ENCODE results near the gene C6orf141.

The C6orf141 gene

GRCh38 chr6:49540614-49541013 is 9.9 kb upstream of the C6orf141 start:
- DNase-seq (ENCODE audit: low read depth): no peak

GRCh38 chr6:49541210-49541724 is 9.2 kb upstream of the C6orf141 start:
- DNase-seq (ENCODE audit: low read depth): peak; percentile 80

GRCh38 chr6:49541936-49542335 is 8.5 kb upstream of the C6orf141 start:
- DNase-seq (ENCODE audit: low read depth): no peak

- no peak for DNase-seq (ENCODE audit: low read depth)
Measured at GRCh38 chr6:49543087-49543858, 7.2 kb upstream of the C6orf141 start.

GRCh38 chr6:49546331-49546730 is 4.1 kb upstream of the C6orf141 start:
- no peak for DNase-seq (ENCODE audit: low read depth)

- DNase-seq (ENCODE audit: low read depth): no peak
Measured at GRCh38 chr6:49548613-49549304, 1.7 kb upstream of the C6orf141 start.

GRCh38 chr6:49549691-49550491 is 577 bp upstream of the C6orf141 start:
- no peak for DNase-seq (ENCODE audit: low read depth)

- DNase-seq (ENCODE audit: low read depth): no peak
Measured at GRCh38 chr6:49551078-49551865, 804 bp downstream of the C6orf141 start.

GRCh38 chr6:49551866-49552129 is 1.3 kb downstream of the C6orf141 start:
- DNase-seq (ENCODE audit: low read depth): no peak

- DNase-seq (ENCODE audit: low read depth): no peak
Measured at GRCh38 chr6:49552596-49552995, 2.1 kb downstream of the C6orf141 start.

GRCh38 chr6:49553384-49553783 is 2.9 kb downstream of the C6orf141 start:
- no peak for DNase-seq (ENCODE audit: low read depth)

- no peak for DNase-seq (ENCODE audit: low read depth)
Measured at GRCh38 chr6:49555951-49556350, 5.5 kb downstream of the C6orf141 start.

GRCh38 chr6:49556429-49556837 is 6.0 kb downstream of the C6orf141 start:
- DNase-seq (ENCODE audit: low read depth): peak; percentile 37

GRCh38 chr6:49557177-49557576 is 6.7 kb downstream of the C6orf141 start:
- no peak for DNase-seq (ENCODE audit: low read depth)

- no peak for DNase-seq (ENCODE audit: low read depth)
Measured at GRCh38 chr6:49558238-49558637, 7.8 kb downstream of the C6orf141 start.

- no peak for DNase-seq (ENCODE audit: low read depth)
Measured at GRCh38 chr6:49563006-49563886, 12.8 kb downstream of the C6orf141 start.

- no peak for DNase-seq (ENCODE audit: low read depth)
Measured at GRCh38 chr6:49564552-49564951, 14.1 kb downstream of the C6orf141 start.

- DNase-seq (ENCODE audit: low read depth): no peak
Measured at GRCh38 chr6:49565261-49565660, 14.8 kb downstream of the C6orf141 start.

- no peak for DNase-seq (ENCODE audit: low read depth)
Measured at GRCh38 chr6:49565855-49566254, 15.4 kb downstream of the C6orf141 start.

GRCh38 chr6:49570474-49571079 is 20.1 kb downstream of the C6orf141 start:
- DNase-seq (ENCODE audit: low read depth): no peak

- DNase-seq (ENCODE audit: low read depth): no peak
Measured at GRCh38 chr6:49576618-49577017, 26.1 kb downstream of the C6orf141 start.
